Hematopoietic multipotent progenitor cell treated with erythropoietin and hydrocortisone succinate and interleukin-3 and kit ligand, for 17 days (in vitro differentiated cells): ENCODE measurements around the gene HAUS7.

Source experiments
- DNase-seq: peaks from one replicate; pipeline ENCODE4 v3.0.0-alpha.2; 2015; ENCODE audit warnings: low spot score

HAUS7 gene

GRCh38 chrX:153435845-153436244 is 34.5 kb downstream of the HAUS7 start:
- no peak for DNase-seq

- DNase-seq: no peak
Measured at GRCh38 chrX:153434801-153435200, 35.6 kb downstream of the HAUS7 start.

- DNase-seq: no peak
Measured at GRCh38 chrX:153433781-153434285, 36.5 kb downstream of the HAUS7 start.

GRCh38 chrX:153433161-153433680 is 37.2 kb downstream of the HAUS7 start:
- DNase-seq: no peak

GRCh38 chrX:153430796-153431195 is 39.6 kb downstream of the HAUS7 start:
- DNase-seq: no peak

GRCh38 chrX:153426204-153426603 is 44.2 kb downstream of the HAUS7 start:
- no peak for DNase-seq

- no peak for DNase-seq
Measured at GRCh38 chrX:153423652-153424051, 46.7 kb downstream of the HAUS7 start.

GRCh38 chrX:153421856-153422255 is 48.5 kb downstream of the HAUS7 start:
- no peak for DNase-seq

- no peak for DNase-seq
Measured at GRCh38 chrX:153420851-153421599, 49.4 kb downstream of the HAUS7 start.

- DNase-seq: no peak
Measured at GRCh38 chrX:153417637-153418036, 52.7 kb downstream of the HAUS7 start.

GRCh38 chrX:153416781-153417450 is 53.5 kb downstream of the HAUS7 start:
- DNase-seq: no peak

- DNase-seq: no peak
Measured at GRCh38 chrX:153414856-153415510, 55.4 kb downstream of the HAUS7 start.

- no peak for DNase-seq
Measured at GRCh38 chrX:153413731-153414130, 56.6 kb downstream of the HAUS7 start.

GRCh38 chrX:153412746-153413720 is 57.3 kb downstream of the HAUS7 start:
- DNase-seq: no peak

- DNase-seq: no peak
Measured at GRCh38 chrX:153411988-153412574, 58.3 kb downstream of the HAUS7 start.

GRCh38 chrX:153411255-153411987 is 59.0 kb downstream of the HAUS7 start, which contains the start of gene ZFP92:
Gene ZFP92, plus strand, starts transcription at chrX:153411472. Its CDS starts 6,851 bp downstream, at chrX:153418323.
- DNase-seq: no peak

- DNase-seq: no peak
Measured at GRCh38 chrX:153410888-153411254, 59.5 kb downstream of the HAUS7 start.

GRCh38 chrX:153410373-153410772 is 60.0 kb downstream of the HAUS7 start:
- no peak for DNase-seq

- DNase-seq: no peak
Measured at GRCh38 chrX:153409414-153410101, 60.8 kb downstream of the HAUS7 start.

- no peak for DNase-seq
Measured at GRCh38 chrX:153408871-153409351, 61.5 kb downstream of the HAUS7 start.
